GM12891 (cell line): ENCODE data around the gene CRK.

Experiments used
- POLR2A ChIP-seq: IDR thresholded peaks from 2 replicates; pipeline ENCODE4 v1.6.1; 2011; ENCODE audit warnings: low read depth, low read length, control low read depth
- POLR2AphosphoS5 ChIP-seq: IDR thresholded peaks from 2 replicates; pipeline ENCODE4 v1.6.1; 2011; ENCODE audit warnings: low read depth, low read length, control low read depth

GRCh38 chr17:1384905-1385435 is 71.1 kb downstream of the CRK start:
- TF ChIP-seq POLR2A, result no peak
- TF ChIP-seq POLR2AphosphoS5, result 0 out of 2 replicates have a peak, but pooled peaks have one; percentile 6
